Liver (tissue), 9 donors: ENCODE measurements around the gene GRIN1. TPM values are rescaled to one million over a fixed set of nuclear protein-coding genes. Genes with fewer than 3 reads are reported as not detected.

Experiments used
- DNase-seq: peaks from one replicate; pipeline ENCODE4 v3.0.0-alpha.2; 2017; ENCODE audit warnings: low spot score
- H3K27ac ChIP-seq, 2 donors: one replicate each; pipeline ENCODE4 v1.7.0; 2013; ENCODE audit warnings: inconsistent platforms in 2 of 2, low read length in 2 of 2, control low read depth in 1 of 2, low read depth in 1 of 2, mild to moderate bottlenecking in 1 of 2
- H3K27me3 ChIP-seq, 4 donors: one replicate each; pipeline versions ENCODE4 v1.6.1 to v1.7.0; 2013; ENCODE audit warnings: low read length in 3 of 4, inconsistent platforms in 1 of 4, mild to moderate bottlenecking in 1 of 4, moderate library complexity in 1 of 4; ENCODE audit not compliant: control insufficient read depth in 4 of 4, insufficient read depth in 4 of 4
- H3K36me3 ChIP-seq, 4 donors: one replicate each; pipeline versions ENCODE4 v1.6.1 to v1.7.0; 2013; ENCODE audit warnings: low read length in 3 of 4, mild to moderate bottlenecking in 3 of 4, low read depth in 1 of 4, moderate library complexity in 1 of 4; ENCODE audit not compliant: control insufficient read depth in 4 of 4, insufficient read depth in 3 of 4
- H3K4me1 ChIP-seq, 4 donors: one replicate each; pipeline versions ENCODE4 v1.6.1 to v1.7.0; 2013; ENCODE audit warnings: low read length in 3 of 4, mild to moderate bottlenecking in 3 of 4, moderate library complexity in 1 of 4; ENCODE audit not compliant: control insufficient read depth in 4 of 4, insufficient read depth in 4 of 4
- H3K4me3 ChIP-seq, 3 donors: one replicate each; pipeline versions ENCODE4 v1.6.1 to v1.7.0; 2013; ENCODE audit warnings: low read length in 3 of 3, control low read depth in 1 of 3, low read depth in 1 of 3, mild to moderate bottlenecking in 1 of 3
- H3K9ac ChIP-seq, 2 donors: one replicate each; pipeline ENCODE4 v1.7.0; 2013; ENCODE audit warnings: low read length in 2 of 2, mild to moderate bottlenecking in 2 of 2, moderate library complexity in 2 of 2, control low read depth in 1 of 2, low read depth in 1 of 2
- H3K9me3 ChIP-seq, 4 donors: one replicate each; pipeline versions ENCODE4 v1.6.1 to v1.7.0; 2013; ENCODE audit warnings: low read length in 3 of 4; ENCODE audit not compliant: control insufficient read depth in 4 of 4
- ATF3 ChIP-seq: IDR thresholded peaks from 2 replicates; pipeline ENCODE4 v1.6.1; 2016; ENCODE audit warnings: antibody characterized with exemption
- CTCF ChIP-seq: fragments of 150-350 bp; IDR thresholded peaks from 2 replicates; pipeline ENCODE4 v1.5.1; 2017; ENCODE audit warnings: improper control_type of control experiment, low read depth, low read length; ENCODE audit not compliant: missing input control
- EGR1 ChIP-seq, 2 donors: IDR thresholded peaks; 2 replicates each; pipeline ENCODE4 v1.6.1; 2016 to 2018; ENCODE audit warnings: antibody characterized with exemption in 2 of 2, low read depth in 2 of 2
- FOXA1 ChIP-seq: IDR thresholded peaks from 2 replicates; pipeline ENCODE4 v1.6.1; 2016; ENCODE audit warnings: antibody characterized with exemption
- FOXA2 ChIP-seq: IDR thresholded peaks from 2 replicates; pipeline ENCODE4 v1.6.1; 2016; ENCODE audit warnings: antibody characterized with exemption
- GABPA ChIP-seq, 2 donors: IDR thresholded peaks in 1 of 2; conservative IDR thresholded peaks in 1 of 2; 2 replicates each; pipeline ENCODE4 v1.6.1; 2016; ENCODE audit warnings: antibody characterized with exemption in 2 of 2, mild to moderate bottlenecking in 1 of 2, moderate library complexity in 1 of 2
- HNF4A ChIP-seq, 2 donors: conservative IDR thresholded peaks; 2 replicates each; pipeline ENCODE4 v1.6.1; 2016; ENCODE audit warnings: antibody characterized with exemption in 2 of 2, mild to moderate bottlenecking in 2 of 2
- HNF4G ChIP-seq: IDR thresholded peaks from 2 replicates; pipeline ENCODE4 v1.6.1; 2016; ENCODE audit warnings: antibody characterized with exemption
- JUND ChIP-seq, 2 donors: IDR thresholded peaks; 2 replicates each; pipeline ENCODE4 v1.6.1; 2016; ENCODE audit warnings: antibody characterized with exemption in 2 of 2
- MAX ChIP-seq: IDR thresholded peaks from 2 replicates; pipeline ENCODE4 v1.6.1; 2016; ENCODE audit warnings: antibody characterized with exemption
- NR2F2 ChIP-seq: IDR thresholded peaks from 2 replicates; pipeline ENCODE4 v1.6.1; 2016; ENCODE audit warnings: antibody characterized with exemption
- RAD21 ChIP-seq, 2 donors: IDR thresholded peaks; 2 replicates each; pipeline ENCODE4 v1.6.1; 2016; ENCODE audit warnings: antibody characterized with exemption in 2 of 2, mild to moderate bottlenecking in 2 of 2
- REST ChIP-seq: IDR thresholded peaks from 2 replicates; pipeline ENCODE4 v1.6.1; 2016; ENCODE audit warnings: antibody characterized with exemption, mild to moderate bottlenecking
- RXRA ChIP-seq, 2 donors: IDR thresholded peaks; 2 replicates each; pipeline ENCODE4 v1.6.1; 2017 to 2018; ENCODE audit warnings: antibody characterized with exemption in 2 of 2, mild to moderate bottlenecking in 1 of 2
- SP1 ChIP-seq: IDR thresholded peaks from 2 replicates; pipeline ENCODE4 v1.6.1; 2018; ENCODE audit warnings: antibody characterized with exemption, mild to moderate bottlenecking
- TAF1 ChIP-seq: conservative IDR thresholded peaks from 2 replicates; pipeline ENCODE4 v1.6.1; 2016; ENCODE audit warnings: antibody characterized with exemption, mild to moderate bottlenecking
- YY1 ChIP-seq: IDR thresholded peaks from 2 replicates; pipeline ENCODE4 v1.6.1; 2016; ENCODE audit warnings: antibody characterized with exemption, mild to moderate bottlenecking
- ZBTB33 ChIP-seq: IDR thresholded peaks from 2 replicates; pipeline ENCODE4 v1.6.1; 2016; ENCODE audit warnings: antibody characterized with exemption
- WGBS: extraction: QIAGEN DNeasy Blood & Tissue Kit; methylation state at CpG from one replicate; pipeline ENCODE4 v1.1.7; 2013; 5-methylcytosine and 5-hydroxymethylcytosine counted together
- polyA plus RNA-seq, 2 donors: library from polyadenylated mRNA; stranded (reverse) in 1 of 2; unstranded in 1 of 2; fragments of 200-250 nt in 1 of 2; fragments of >200 nt in 1 of 2; fragmentation: Nextera tagmentation in 1 of 2; extraction: Ambion mirVana in 1 of 2; gene quantifications; one replicate each; pipeline versions ENCODE4 v1.2.1 to v1.2.3, GENCODE V29; 2013 to 2015
- total RNA-seq, 2 donors: library from RNA; depleted of rRNA; stranded (reverse); fragments of >200 nt; gene quantifications; one replicate each; pipeline ENCODE4 v1.2.3, GENCODE V29; 2014
- donor health status: healthy.
- donor health status: healthy.
- donor health status: healthy.
- donor health status: healthy.
- donor health status: healthy.

GRIN1 gene
- total and polyA plus RNA-seq, 4 donors = 0.05 TPM; not detected in 3

GRCh38 chr9:137180491-137180890 lies 41.5 kb downstream of the GRIN1 start:
- peaks cover 15 to 65% (median 27%) of the 10 kb centered on the region in 4 donors for H3K36me3 ChIP-seq
- H3K9me3 ChIP-seq = no peaks in the 10 kb centered on the region
- 97% methylated on average over 20 of the region's 20 CpGs for WGBS
- H3K4me1 ChIP-seq = no peaks in the 10 kb centered on the region
- no peak overlapping the region for H3K9ac ChIP-seq
- no peak overlapping the region for H3K27ac ChIP-seq
- H3K27me3 ChIP-seq = no peaks in the 10 kb centered on the region
- no peak for DNase-seq
- TF ChIP-seq CTCF (no peak), TAF1 (no peak), GABPA (IDR thresholded peaks at IDR 0.05 in 1 of 2, conservative IDR thresholded peaks at IDR 0.05 in 1 of 2) (no peak), FOXA1 (no peak), EGR1 (IDR thresholded peaks at IDR 0.05; ENCODE audit: low read depth in 2 of 2) (no peak), YY1 (no peak), MAX (no peak), NR2F2 (no peak), RXRA (IDR thresholded peaks at IDR 0.05) (no peak), ATF3 (no peak), JUND (IDR thresholded peaks at IDR 0.05) (no peak)
- H3K4me3 ChIP-seq = no peak overlapping the region

- TF ChIP-seq MAX (no peak), ZBTB33 (no peak), HNF4G (no peak), RAD21 (IDR thresholded peaks at IDR 0.05) (no peak), HNF4A (conservative IDR thresholded peaks at IDR 0.05) (no peak), NR2F2 (no peak), RXRA (IDR thresholded peaks at IDR 0.05) (no peak), FOXA2 (no peak), EGR1 (IDR thresholded peaks at IDR 0.05; ENCODE audit: low read depth in 2 of 2) (no peak), CTCF (no peak), FOXA1 (no peak), GABPA (IDR thresholded peaks at IDR 0.05 in 1 of 2, conservative IDR thresholded peaks at IDR 0.05 in 1 of 2) (no peak), JUND (IDR thresholded peaks at IDR 0.05) (no peak), YY1 (no peak), REST (no peak), ATF3 (no peak), SP1 (no peak), TAF1 (no peak)
- Histone ChIP-seq H3K4me1 (peaks cover 2 to 9% (median 7%) of the 10 kb centered on the region in 4 donors), H3K4me3 (no peak overlapping the region), H3K27me3 (no peaks in the 10 kb centered on the region), H3K9me3 (no peaks in the 10 kb centered on the region), H3K27ac (no peak overlapping the region), H3K36me3 (peaks cover 15 to 70% (median 28%) of the 10 kb centered on the region in 4 donors), H3K9ac (no peak overlapping the region)
- WGBS = 96% methylated on average over 22 of the region's 22 CpGs
- no peak for DNase-seq
Measured at GRCh38 chr9:137181680-137182079, 42.7 kb downstream of the GRIN1 start.
